Bronchial epithelial cell (primary cell): ENCODE results near the gene HDC. TPM values are rescaled to one million over a fixed set of nuclear protein-coding genes. Genes with fewer than 3 reads are reported as not detected.

Experiments used
- DNase-seq: peaks from one replicate; pipeline ENCODE4 v3.0.0-alpha.2; 2010; ENCODE audit warnings: low read depth
- FAIRE-seq: peaks from 2 replicates; lab custom pipeline; 2011; peaks lifted over from hg19 to GRCh38; lab: Jason Lieb, UNC
- H3K27me3 ChIP-seq: 2 replicates; pipeline ENCODE4 v1.5.1; 2011; ENCODE audit warnings: low read length; ENCODE audit not compliant: control insufficient read depth, insufficient read depth
- H3K36me3 ChIP-seq: 2 replicates; pipeline ENCODE4 v1.5.1; 2011; ENCODE audit warnings: low read length; ENCODE audit not compliant: control insufficient read depth, insufficient read depth
- H3K4me3 ChIP-seq: 2 replicates; pipeline ENCODE4 v1.5.1; 2011; ENCODE audit warnings: mild to moderate bottlenecking, low read depth, low read length, control low read depth
- total RNA-seq: library from RNA; depleted of rRNA; stranded (reverse); fragments of >200 nt; gene quantifications from 2 replicates; pipeline ENCODE4 v1.2.1, GENCODE V29; 2014
- TF ChIP-seq, protein P1 (sequence below): IDR thresholded peaks from 2 replicates; pipeline ENCODE4 v1.5.1; 2011; ENCODE audit warnings: mild to moderate bottlenecking, moderate library complexity, low read length, control low read depth, inconsistent platforms; ENCODE audit not compliant: insufficient read depth, severe bottlenecking

The HDC gene
- total RNA-seq, 1 donor from 2014 or later, result not detected

DNA sequence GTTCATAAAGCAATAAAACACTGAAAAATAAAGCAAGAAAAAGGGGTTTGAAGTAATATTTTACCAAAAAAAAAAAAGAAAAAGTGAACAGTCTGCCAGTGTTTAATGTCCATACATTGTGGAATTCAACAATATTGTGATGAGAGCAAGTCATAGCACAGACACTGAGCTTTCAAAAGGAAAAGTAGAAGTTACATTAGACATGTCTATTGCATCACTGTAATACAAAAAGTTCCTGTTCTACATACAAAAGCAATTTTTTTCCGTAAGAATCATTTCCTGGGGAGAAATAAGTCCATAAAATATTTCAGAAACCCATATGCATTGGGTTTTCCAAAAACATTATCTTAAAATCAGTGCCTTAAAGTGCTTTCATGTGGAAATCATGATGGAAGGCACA lies 11.8 kb upstream of the HDC start:
- H3K4me3 ChIP-seq, result no peak overlapping the region
- H3K36me3 ChIP-seq, result no peaks in the 10 kb centered on the region
- no peak for DNase-seq
- FAIRE-seq, result no peak
- no peaks in the 10 kb centered on the region for H3K27me3 ChIP-seq
- TF ChIP-seq, protein P1, sequence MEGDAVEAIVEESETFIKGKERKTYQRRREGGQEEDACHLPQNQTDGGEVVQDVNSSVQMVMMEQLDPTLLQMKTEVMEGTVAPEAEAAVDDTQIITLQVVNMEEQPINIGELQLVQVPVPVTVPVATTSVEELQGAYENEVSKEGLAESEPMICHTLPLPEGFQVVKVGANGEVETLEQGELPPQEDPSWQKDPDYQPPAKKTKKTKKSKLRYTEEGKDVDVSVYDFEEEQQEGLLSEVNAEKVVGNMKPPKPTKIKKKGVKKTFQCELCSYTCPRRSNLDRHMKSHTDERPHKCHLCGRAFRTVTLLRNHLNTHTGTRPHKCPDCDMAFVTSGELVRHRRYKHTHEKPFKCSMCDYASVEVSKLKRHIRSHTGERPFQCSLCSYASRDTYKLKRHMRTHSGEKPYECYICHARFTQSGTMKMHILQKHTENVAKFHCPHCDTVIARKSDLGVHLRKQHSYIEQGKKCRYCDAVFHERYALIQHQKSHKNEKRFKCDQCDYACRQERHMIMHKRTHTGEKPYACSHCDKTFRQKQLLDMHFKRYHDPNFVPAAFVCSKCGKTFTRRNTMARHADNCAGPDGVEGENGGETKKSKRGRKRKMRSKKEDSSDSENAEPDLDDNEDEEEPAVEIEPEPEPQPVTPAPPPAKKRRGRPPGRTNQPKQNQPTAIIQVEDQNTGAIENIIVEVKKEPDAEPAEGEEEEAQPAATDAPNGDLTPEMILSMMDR, result no peak

DNA sequence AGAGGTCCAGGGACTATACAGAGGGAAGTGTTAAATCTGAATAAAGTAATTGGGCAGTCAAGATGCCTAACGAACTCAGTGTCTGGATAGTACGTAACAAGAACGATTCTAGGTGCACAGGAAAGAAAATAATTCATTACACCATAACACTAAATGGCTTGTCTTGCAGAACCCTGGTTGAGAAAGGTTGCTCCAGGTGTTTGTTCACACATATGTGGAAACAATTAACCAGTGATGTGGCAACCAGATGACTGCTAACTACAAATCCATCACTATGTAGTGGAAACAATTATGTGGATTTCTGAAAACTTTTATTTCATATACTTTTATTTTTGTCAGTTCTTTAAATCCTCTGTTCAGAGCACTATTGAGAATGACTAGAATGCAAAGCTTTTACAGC lies 10.4 kb upstream of the HDC start:
- FAIRE-seq, result no peak
- Histone ChIP-seq H3K4me3 (no peak overlapping the region), H3K36me3 (no peaks in the 10 kb centered on the region), H3K27me3 (no peaks in the 10 kb centered on the region)
- peak; percentile 5 for DNase-seq
- TF ChIP-seq, protein P1, result no peak

DNA sequence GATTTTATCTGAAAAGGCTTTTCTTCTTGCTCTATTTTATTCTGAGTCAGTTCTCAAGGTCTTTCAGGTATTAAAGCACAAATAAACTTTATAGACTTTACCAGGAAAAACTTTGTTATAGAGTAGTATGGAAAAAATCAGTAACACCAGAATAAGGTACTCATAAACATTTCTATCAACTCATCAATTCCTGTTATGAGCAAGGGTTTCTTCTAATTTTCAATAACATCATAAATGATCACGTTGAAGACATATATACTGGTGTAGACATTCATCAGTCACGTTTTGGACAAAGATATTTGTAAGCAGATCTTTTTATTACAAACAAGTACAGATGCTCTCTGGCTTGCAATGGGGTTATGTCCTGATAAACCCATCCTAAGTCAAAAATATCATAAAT lies 9.6 kb upstream of the HDC start:
- no peak overlapping the region for H3K4me3 ChIP-seq
- no peak for DNase-seq
- TF ChIP-seq, protein P1, result no peak
- H3K27me3 ChIP-seq, result no peaks in the 10 kb centered on the region
- H3K36me3 ChIP-seq, result no peaks in the 10 kb centered on the region
- FAIRE-seq, result no peak

DNA sequence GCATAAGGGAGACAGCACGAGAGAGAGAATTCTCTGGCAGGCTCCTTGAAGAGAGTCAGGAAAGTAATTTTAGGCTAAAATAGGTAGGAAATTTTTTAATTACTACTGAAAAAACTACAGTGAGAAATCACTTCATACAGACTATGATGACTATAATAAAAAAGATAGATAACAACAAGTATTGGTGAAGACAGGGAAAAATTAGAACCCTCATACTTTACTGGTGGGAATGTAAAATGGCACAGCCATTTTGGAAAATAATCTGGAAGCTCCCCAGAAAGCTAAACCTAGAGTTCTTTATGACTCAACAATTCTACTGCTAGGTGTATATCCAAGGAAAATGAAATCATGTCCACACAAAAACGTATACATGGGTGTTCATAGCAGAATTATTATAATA lies 2.1 kb upstream of the HDC start:
- no peak overlapping the region for H3K4me3 ChIP-seq
- DNase-seq (no peak), FAIRE-seq (no peak)
- peaks cover 4% of the 10 kb centered on the region for H3K27me3 ChIP-seq
- no peaks in the 10 kb centered on the region for H3K36me3 ChIP-seq
- TF ChIP-seq, protein P1, result no peak

DNA sequence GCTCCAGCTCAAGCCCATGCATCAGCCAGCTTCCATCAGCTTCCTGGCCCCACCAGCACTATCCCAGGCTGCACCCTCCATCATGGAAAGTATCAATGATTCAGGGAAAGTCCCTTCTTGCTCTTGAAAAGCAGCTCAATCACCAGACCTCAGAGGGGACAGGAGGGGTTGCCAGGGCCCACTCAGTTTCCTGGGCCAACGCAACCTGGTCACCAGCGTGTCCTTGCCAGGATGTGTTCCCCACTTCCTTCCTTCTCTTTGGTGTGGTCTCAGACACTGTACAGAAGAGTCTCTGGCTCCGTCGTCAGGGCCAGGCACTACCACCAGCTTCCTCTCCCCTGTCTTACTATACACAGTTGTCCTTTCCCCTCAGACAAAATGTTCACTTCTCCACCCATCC lies 3.0 kb downstream of the HDC start:
- Histone ChIP-seq H3K36me3 (no peaks in the 10 kb centered on the region), H3K4me3 (no peak overlapping the region), H3K27me3 (peaks cover 6% of the 10 kb centered on the region)
- TF ChIP-seq, protein P1, result no peak
- DNase-seq, result no peak
- no peak for FAIRE-seq

DNA sequence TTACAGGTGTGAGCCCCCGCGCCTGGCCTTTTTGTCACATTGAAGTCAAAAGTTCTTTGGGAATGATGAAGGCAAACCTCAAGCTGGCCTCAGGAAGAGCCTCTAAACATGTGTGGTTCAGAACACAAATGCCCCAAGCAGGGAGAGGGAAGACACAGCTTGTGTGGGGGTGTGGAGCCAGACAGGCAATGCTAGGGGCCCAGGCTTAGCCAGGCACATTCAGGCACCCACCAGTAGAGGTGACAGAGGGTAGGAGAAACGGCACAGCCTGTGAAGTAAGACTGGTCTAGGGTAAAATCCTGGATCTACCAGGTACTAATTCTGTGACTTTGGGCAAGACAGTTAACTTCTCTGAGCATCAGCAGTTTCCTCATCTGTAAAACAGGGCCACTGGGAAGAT lies 3.5 kb downstream of the HDC start:
- Histone ChIP-seq H3K4me3 (no peak overlapping the region), H3K27me3 (peaks cover 6% of the 10 kb centered on the region), H3K36me3 (no peaks in the 10 kb centered on the region)
- FAIRE-seq (no peak), DNase-seq (no peak)
- TF ChIP-seq, protein P1, result no peak
